Subcutaneous adipose tissue (tissue), 4 donors: ENCODE results near the gene BCORL1. TPM values are rescaled to one million over a fixed set of nuclear protein-coding genes. Genes with fewer than 3 reads are reported as not detected.

Source experiments
- CTCF ChIP-seq: fragments of 450-650 bp; IDR thresholded peaks from one replicate; pipeline ENCODE4 v1.5.1; 2016; ENCODE audit warnings: low read depth, mild to moderate bottlenecking, control low read depth, antibody characterized with exemption, moderate library complexity
- total RNA-seq, 4 donors: library from RNA; depleted of rRNA; stranded (reverse); fragments of >200 nt; gene quantifications; one replicate each; pipeline ENCODE4 v1.1.0, GENCODE V29; 2016

Gene BCORL1
- total RNA-seq, 4 donors from 2014 or later, result 4.1 to 13.9 (median 4.4) TPM

- TF ChIP-seq CTCF, result no peak
These were observed 67.4 kb downstream of the BCORL1 start for GRCh38 chrX:130049821-130050220.

GRCh38 chrX:130051176-130051845, 68.9 kb downstream of the BCORL1 start:
- no peak for TF ChIP-seq CTCF

GRCh38 chrX:130053236-130053635, 70.8 kb downstream of the BCORL1 start:
- TF ChIP-seq CTCF, result no peak

- no peak for TF ChIP-seq CTCF
These were observed 72.7 kb downstream of the BCORL1 start for GRCh38 chrX:130055103-130055502.

- TF ChIP-seq CTCF, result no peak
These were observed 73.5 kb downstream of the BCORL1 start for GRCh38 chrX:130055899-130056298.

GRCh38 chrX:130057209-130057608, 74.8 kb downstream of the BCORL1 start:
- no peak for TF ChIP-seq CTCF

GRCh38 chrX:130058652-130059051, 76.2 kb downstream of the BCORL1 start:
- no peak for TF ChIP-seq CTCF
